HG02970 (cell line): ENCODE results near the gene EML4.
"Not testable (repeated sequence)": the region's sequence is repeated elsewhere in the genome, so short reads cannot be mapped to it uniquely, and the experiment has no call there.

Source experiments
- ATAC-seq: cut with Tn5 transposase; IDR thresholded peaks from one replicate; pipeline ENCODE4 v1.9.1; 2021; ENCODE audit warnings: mild to moderate bottlenecking, moderate library complexity, moderate number of reproducible peaks; ENCODE audit not compliant: unreplicated experiment, low FRiP score

EML4 gene

DNA sequence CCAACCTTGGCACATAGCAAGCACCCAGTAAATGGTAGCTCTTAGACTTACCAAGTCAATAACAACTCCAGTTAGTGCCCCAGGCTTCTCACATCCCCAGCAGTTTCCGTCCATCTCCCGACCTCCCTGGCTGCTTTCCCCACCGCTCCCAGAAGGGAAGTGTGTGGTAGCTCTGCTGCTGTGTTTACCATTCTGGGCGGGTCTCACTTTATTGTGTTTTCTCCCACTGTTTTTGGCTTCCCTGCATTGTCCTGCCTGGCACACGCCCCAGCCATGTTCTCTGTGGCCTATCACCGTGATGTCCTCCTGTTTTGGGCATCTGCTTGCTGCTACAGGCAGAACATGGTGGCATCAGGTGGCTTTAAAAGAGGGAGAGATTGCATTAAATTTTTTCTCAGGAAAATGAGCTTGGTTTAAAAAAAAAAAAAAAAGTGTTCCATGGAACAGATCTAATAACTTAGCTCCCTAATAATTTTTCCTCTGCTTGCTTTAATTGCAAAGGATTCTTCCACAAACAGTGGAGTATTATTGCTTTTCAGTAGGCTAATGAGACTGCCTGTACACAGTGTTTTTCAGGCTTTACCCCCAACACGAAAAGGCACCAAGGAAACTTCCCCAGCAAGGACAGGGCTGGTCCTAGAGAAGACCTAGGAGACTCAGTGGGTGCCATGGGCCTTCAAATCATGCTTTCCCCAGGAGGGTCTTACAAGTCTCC, 199.8 kb downstream of the EML4 start:
- no peak for ATAC-seq

DNA sequence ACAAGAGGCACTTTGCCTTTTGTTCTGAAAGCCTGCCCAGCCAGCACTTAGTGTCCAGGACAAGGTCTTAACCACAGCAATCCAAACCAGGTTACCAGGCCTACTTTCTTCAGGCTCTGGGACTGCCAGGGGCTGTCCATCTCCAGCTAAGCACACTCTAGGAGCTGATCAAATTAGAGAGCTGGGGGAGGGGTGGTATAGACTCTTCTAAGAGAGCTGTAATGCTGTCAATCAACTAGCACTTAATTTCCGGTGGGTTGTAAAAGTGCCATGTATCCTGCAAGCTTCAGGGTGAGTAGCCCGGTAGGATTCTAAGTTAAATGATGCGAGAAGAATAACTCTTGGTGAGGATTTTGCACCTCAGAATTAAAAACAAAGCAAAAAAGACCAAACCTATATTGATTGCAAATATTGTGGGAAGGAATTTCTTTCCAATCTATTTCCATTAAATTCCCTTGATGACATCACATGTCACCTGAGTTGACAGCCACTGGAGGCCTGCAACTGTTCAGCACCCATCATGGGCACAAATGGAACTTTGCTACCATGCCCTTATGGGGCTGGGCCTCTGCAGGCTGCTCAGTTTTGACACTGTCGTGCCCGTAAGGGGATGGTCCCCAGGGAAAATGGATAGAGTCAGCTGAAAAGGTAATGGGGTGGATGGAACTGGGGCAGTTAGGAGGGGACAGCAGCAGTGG, 200.5 kb downstream of the EML4 start:
- no peak for ATAC-seq

DNA sequence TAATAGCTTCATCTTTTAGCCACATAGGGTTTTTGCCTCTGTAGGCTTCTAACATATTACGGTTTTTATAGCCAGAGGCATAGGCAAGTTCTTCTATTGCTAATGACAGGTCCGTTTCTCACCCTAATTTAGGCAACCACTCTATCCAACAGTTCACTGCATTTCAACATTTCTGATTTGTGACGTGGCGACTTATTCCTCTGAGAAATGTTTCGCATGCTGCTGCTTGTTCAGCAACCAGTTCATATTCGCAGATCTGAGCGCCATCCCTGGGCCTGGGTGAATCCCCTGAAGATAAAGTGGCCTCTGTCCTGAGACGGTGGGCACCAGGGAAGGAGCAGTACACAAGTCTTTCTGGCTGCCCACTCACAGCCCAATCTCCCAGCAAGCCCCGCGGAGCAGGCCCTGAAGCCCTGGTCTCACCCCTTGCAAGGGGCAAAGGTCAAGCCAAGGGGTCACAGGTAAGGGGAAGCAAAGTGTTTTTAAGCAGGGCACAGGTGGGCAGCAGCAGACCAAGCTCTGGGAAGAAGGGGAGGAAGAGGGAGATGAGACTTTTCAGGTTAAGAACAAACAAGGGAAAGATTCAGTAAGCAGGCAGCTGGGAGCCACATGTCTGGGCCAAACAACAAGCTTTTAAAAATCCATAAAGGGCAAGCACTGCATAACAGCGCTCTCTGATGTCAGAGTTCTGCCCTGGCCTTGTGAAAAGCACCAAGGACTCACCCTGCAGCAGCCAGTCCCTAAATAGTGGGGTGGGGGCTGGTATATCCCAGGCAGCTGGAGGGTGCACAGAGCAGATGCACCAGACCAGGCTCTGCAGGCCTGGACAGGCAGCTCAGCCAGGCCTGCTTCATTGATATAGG, 202.7 kb downstream of the EML4 start:
- ATAC-seq = no peak

DNA sequence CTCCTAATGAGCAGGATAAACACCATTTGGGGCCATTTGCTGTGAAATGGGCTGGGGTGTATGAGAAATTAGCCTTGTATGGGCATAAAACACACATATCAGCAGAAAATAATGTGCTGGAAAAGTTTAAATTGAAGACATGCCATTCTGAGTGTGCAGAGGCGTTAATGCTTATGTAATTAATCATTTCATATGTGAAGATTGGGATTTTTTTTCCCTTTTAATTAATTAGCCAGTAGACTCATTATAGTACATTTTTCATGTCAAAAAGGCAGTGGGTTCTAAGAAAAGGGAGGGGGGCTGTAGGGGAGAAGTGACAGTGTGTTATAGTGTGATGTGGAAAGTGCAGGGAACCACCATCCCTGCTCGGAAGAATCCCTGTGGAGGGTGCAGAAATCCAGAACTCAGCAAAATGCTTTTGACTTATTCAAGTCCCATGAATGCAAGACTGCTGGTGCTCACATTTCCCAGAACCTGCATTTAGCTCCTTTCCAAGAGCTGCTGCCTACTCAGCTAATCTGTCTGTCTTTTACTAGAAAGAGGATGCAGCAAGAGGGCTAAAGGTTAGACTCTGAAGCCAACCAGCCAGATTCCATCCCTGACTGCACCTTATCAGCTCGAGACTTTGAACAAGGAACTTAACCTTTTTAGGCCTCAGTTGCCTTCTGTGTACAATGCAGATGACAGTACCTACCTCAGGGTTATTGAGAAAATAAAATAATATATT, 203.5 kb downstream of the EML4 start:
- no peak for ATAC-seq

DNA sequence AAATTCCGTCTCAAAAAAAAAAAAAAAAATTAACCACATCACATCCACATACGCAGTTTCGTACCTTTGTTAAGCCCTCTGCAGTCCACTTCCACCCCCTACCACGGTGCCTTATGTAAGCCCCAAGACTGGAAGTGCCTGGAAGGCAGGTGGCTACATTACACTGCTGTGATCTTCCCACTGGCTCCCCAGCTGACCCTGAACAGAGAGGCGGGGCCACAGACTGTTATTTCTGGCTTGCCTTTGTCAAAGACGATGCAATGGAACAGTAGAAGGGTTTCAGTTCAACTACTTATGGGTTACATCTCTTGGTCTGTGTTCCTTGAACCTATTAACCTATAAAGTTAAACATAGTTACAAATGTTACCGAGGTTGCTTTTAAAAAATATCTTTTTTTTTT, 207.6 kb downstream of the EML4 start:
- ATAC-seq = no peak

DNA sequence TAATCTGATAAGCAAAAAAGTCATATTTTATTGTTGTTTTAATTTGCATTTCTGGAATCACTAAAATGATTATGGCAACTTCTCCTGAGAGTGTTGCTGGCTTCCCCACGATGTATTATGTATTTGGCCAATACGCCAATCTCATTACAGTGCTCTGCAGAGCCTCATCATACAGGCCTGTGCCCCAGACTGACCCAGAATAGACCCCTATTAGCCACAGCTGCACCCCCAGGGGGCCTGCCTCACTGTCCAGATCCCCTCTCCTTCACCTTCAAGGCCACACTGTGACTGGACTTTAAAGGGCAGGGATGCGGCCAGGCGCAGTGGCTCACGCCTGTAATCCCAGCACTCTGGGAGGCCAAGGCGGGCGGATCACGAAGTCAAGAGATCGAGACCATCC, 209.3 kb downstream of the EML4 start:
- no peak for ATAC-seq

DNA sequence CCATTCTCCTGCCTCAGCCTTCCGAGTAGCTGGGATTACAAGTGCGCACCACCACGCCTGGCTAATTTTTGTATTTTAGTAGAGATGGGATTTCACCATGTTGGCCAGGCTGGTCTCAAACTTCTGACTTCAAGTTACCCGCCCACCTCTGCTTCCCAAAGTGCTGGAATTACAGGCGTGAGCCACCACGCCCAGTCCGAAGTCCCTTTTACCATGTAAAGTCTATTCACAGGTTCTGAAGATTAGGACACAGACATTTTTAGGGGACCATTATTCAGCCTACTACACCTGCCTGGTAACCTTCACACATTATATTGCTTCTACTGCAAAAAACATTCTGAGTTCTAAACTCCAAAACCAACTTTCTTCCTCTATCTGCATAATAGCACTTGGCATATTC, 210.9 kb downstream of the EML4 start:
- ATAC-seq = not testable (repeated sequence)

DNA sequence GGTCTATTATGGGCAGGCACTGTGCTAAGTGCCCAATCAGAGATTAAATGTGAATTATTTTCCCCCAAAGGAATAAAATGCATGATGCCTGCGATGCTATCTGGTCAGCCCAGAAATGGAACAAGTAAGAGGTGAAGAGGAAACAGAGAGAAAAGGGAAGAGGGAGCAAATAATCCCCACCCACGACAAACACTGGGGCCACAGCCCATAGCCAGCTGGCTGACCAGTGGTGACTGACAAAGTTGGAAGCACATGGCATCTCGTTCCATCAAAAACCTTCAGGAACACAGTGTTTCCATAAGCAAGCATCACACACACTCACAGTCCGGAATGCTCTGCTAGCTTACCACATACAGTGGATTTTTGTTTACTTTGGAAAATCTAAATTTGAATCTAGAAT, 213.0 kb downstream of the EML4 start:
- ATAC-seq = no peak
